ENCODE results near the gene TAS2R43.
"Not testable (repeated sequence)": the region's sequence is repeated elsewhere in the genome, so short reads cannot be mapped to it uniquely, and the experiment has no call there.

The TAS2R43 gene, protein sequence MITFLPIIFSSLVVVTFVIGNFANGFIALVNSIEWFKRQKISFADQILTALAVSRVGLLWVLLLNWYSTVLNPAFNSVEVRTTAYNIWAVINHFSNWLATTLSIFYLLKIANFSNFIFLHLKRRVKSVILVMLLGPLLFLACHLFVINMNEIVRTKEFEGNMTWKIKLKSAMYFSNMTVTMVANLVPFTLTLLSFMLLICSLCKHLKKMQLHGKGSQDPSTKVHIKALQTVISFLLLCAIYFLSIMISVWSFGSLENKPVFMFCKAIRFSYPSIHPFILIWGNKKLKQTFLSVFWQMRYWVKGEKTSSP

DNA sequence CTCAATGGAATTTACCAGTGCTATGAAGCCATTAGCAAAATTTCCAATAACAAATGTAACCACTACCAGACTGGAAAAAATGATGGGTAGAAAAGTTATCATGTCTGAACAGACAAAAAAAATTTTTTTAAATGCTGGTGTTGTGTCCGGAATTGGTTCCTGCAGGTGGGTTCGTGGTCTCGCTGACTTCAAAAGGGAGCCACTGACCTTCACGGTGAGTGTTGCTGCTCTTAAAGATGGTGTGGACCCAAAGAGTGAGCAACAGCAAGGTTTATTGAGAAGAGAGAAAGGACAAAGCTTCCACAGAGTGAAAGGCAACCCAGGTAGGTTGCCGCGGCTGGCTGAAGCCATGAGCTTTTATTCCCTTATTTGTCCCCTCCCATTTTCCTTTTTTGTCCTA, at the start of gene TAS2R43:
Gene TAS2R43 (minus strand): TSS at position 186 of the 400 bp plus-strand sequence. CDS start 84 bp downstream, at position 102.
- no peaks in the 10 kb centered on the region for H3K4me1 Mint-ChIP-seq
- H3K9me3 Mint-ChIP-seq = no peaks in the 10 kb centered on the region
- DNase-seq = no peak
- H3K27me3 Mint-ChIP-seq = no peaks in the 10 kb centered on the region
- H3K4me3 Mint-ChIP-seq = no peak within 1 kb of the TSS
- H3K36me3 Mint-ChIP-seq = no peaks in the 10 kb centered on the region
- no peak within 1 kb of the TSS for H3K27ac Mint-ChIP-seq
- CTCF ChIA-PET = no interaction called here

DNA sequence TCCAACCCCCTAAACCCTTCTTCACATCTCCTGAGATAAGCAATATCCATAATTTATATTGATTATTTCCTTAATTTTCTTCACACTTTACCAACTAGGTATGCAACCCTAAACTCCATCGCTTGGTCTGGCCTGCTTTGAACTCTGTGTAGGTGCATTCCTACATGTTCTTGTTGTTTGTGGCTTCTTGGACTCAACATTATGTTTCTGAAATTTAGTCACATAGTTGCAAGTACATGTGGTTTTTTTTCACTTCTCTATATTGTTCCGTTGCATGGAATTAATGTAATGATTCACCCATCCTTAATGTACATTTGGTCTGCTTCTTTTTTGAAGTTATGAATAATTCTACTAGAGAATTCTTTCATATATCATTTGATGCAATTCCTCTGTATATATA, 44.0 kb upstream of the TAS2R43 start:
- H3K27me3 Mint-ChIP-seq = no peaks in the 10 kb centered on the region
- CTCF ChIA-PET = no interaction called here

DNA sequence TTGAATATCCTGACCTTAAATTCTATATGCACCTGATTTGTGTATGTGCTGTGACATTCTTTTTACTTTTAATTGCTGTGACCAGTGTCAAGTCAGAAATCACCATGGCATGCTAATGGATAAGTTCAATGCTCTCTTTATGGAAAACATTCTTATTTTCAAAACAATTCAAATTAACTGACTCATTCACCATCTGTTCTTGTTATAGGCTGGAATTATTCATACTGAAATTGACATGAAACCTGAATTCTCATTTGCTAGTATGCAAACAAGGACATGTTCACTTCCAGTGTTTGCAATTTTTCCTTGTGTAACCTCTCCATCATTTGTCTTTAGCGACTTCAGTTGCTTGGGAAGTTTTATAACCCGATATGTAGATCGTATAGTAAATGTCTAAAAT, 42.2 kb upstream of the TAS2R43 start, which contains the start of gene TAS2R30:
Gene TAS2R30 (minus strand): TSS at position 340 of the 400 bp plus-strand sequence. CDS start 400 bp downstream, outside the sequence.
- peaks cover 2% of the 10 kb centered on the region for H3K9me3 Mint-ChIP-seq
- no peak within 1 kb of the TSS for H3K4me3 Mint-ChIP-seq
- DNase-seq = no peak
- H3K27me3 Mint-ChIP-seq = no peaks in the 10 kb centered on the region
- H3K4me1 Mint-ChIP-seq = no peaks in the 10 kb centered on the region
- CTCF ChIA-PET = no interaction called here
- H3K36me3 Mint-ChIP-seq = peaks cover 9% of the 10 kb centered on the region
- H3K27ac Mint-ChIP-seq = no peak within 1 kb of the TSS

More for the DNA sequence above, 44.0 kb upstream of the TAS2R43 start:
- Mint-ChIP-seq H3K36me3 (peaks cover 15% of the 10 kb centered on the region), H3K4me3 (no peak overlapping the region), H3K27ac (no peak overlapping the region), H3K9me3 (no peaks in the 10 kb centered on the region), H3K4me1 (no peaks in the 10 kb centered on the region)
- DNase-seq = no peak

DNA sequence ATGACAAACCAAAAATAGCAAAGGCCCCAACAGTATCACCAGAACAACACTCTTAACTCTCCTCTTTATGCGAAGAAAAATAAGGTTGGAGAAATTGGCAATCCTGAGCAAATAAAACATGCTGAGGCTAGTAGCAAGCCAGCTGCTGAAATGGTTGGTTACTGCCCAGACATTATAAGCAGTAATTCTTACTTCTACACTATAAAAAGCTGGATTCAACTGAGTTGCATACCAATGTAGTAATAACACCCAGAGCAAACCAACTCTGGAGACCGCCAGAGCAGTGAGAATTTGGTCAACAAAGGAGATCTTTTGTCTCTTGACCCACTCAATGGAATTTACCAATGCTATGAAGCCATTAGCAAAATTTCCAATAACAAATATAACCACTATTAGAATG, 41.7 kb upstream of the TAS2R43 start:
- Mint-ChIP-seq H3K4me3 (no peak overlapping the region), H3K36me3 (peaks cover 12% of the 10 kb centered on the region), H3K27ac (no peak overlapping the region), H3K9me3 (peaks cover 2% of the 10 kb centered on the region), H3K27me3 (no peaks in the 10 kb centered on the region), H3K4me1 (no peaks in the 10 kb centered on the region)
- no peak for DNase-seq
- CTCF ChIA-PET = no interaction called here

DNA sequence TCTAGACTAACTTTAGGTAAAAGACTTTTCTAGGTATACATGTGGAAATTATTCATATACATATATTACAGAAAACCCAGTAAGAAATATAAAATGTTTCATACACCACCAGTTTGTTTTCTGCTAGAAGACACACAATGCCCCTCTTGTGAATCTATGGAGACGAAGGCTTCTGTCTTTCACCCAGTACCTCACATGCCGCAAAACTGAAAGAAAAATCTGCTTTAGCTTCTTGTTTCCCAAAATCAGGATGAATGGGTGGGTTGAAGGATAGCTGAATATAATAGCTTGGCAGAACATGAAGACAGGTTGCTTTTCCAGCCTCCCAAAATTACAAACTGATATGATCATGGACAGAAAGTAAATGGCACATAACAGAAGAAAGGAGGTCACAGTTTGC, 41.0 kb upstream of the TAS2R43 start:
- H3K4me3 Mint-ChIP-seq = no peak overlapping the region
- CTCF ChIA-PET = no interaction called here
- H3K36me3 Mint-ChIP-seq = peaks cover 14% of the 10 kb centered on the region
- H3K9me3 Mint-ChIP-seq = peaks cover 2% of the 10 kb centered on the region
- no peak overlapping the region for H3K27ac Mint-ChIP-seq
- H3K27me3 Mint-ChIP-seq = no peaks in the 10 kb centered on the region
- H3K4me1 Mint-ChIP-seq = no peaks in the 10 kb centered on the region
- DNase-seq = no peak

DNA sequence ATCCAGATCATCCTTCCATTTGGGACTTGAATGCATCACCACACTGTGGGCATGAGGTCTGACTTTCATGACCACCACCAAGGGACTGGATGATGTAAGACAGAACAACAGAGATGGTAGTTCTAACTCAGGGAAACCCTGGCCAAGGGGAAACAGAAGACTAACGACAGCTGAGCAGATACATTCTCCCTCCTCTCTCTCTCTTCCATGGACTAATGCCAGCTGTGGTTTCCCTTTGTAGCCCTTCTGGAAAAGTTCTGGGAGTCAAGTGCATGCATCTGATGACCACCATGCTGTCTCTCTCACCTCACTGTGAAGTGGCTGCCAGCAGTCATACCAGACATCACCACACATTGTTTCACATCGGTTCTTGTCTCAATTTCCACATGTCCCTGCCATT, 38.9 kb upstream of the TAS2R43 start:
- no peak overlapping the region for H3K27ac Mint-ChIP-seq
- no peaks in the 10 kb centered on the region for H3K4me1 Mint-ChIP-seq
- peaks cover 2% of the 10 kb centered on the region for H3K9me3 Mint-ChIP-seq
- peaks cover 21% of the 10 kb centered on the region for H3K36me3 Mint-ChIP-seq
- CTCF ChIA-PET = no interaction called here
- H3K4me3 Mint-ChIP-seq = no peak overlapping the region
- DNase-seq = no peak
- no peaks in the 10 kb centered on the region for H3K27me3 Mint-ChIP-seq

DNA sequence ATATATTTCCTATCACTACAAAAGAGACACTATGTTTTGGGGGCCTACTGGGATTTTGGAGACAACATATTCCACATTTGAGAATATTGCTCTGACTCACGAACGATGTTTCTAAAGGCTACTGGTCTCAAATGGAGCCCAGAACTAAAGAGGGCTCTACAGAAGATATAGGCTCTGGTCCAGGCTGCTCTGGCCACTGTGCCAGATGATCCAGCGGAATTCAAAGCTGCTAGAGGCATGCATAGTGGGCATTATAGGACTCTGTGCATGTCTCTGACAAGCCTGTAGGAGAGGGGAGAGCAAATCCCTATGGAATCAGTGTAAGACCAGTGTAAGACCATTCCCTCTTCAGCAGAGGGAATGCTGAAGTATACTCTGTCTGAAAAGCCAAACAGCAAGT, 38.3 kb upstream of the TAS2R43 start:
- H3K4me1 Mint-ChIP-seq = no peaks in the 10 kb centered on the region
- no peaks in the 10 kb centered on the region for H3K27me3 Mint-ChIP-seq
- H3K27ac Mint-ChIP-seq = no peak overlapping the region
- H3K36me3 Mint-ChIP-seq = peaks cover 20% of the 10 kb centered on the region
- H3K4me3 Mint-ChIP-seq = no peak overlapping the region
- CTCF ChIA-PET = no interaction called here
- peaks cover 2% of the 10 kb centered on the region for H3K9me3 Mint-ChIP-seq
- DNase-seq = no peak

DNA sequence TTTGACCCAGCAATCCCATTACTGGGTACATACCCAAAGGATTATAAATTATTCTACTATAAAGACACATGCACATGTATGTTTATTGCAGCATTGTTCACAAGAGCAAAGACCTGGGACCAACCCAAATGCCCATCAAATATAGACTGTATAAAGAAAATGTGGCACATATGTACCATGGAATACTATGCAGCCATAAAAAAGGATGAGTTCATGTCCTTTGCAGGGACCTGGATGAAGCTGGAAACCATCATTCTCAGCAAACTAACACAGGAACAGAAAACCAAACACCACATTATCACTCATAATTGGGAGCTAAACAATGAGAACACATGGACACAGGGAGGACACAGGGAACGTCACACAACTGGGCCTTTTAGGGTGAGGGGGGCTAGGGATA, 22.0 kb upstream of the TAS2R43 start:
- Mint-ChIP-seq H3K9me3 (peaks cover 57% of the 10 kb centered on the region), H3K36me3 (peaks cover 74% of the 10 kb centered on the region)
- H3K4me3 Mint-ChIP-seq, CTCF ChIA-PET, H3K27me3 Mint-ChIP-seq, DNase-seq, H3K27ac Mint-ChIP-seq, H3K4me1 Mint-ChIP-seq: not testable (repeated sequence)

DNA sequence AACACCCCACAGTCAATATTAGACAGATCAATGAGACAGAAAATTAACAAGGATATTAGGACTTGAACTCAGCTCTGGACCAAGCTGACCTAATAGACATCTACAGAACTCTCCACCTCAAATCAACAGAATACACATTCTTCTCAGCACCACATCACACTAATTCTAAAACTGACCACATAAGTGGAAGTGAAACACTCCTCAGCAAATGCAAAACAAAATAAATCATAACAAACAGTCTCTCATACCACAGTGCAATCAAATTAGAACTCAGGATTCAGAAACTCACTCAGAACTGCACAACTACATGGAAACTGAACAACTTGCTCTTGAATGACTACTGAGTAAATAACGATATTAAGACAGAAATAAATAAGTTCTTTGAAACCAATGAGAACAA, 19.1 kb upstream of the TAS2R43 start:
- peaks cover 18% of the 10 kb centered on the region for H3K4me1 Mint-ChIP-seq
- H3K27ac Mint-ChIP-seq, H3K4me3 Mint-ChIP-seq, DNase-seq, H3K27me3 Mint-ChIP-seq, CTCF ChIA-PET: not testable (repeated sequence)
- H3K9me3 Mint-ChIP-seq = peaks cover 63% of the 10 kb centered on the region
- H3K36me3 Mint-ChIP-seq = peaks cover 79% of the 10 kb centered on the region

DNA sequence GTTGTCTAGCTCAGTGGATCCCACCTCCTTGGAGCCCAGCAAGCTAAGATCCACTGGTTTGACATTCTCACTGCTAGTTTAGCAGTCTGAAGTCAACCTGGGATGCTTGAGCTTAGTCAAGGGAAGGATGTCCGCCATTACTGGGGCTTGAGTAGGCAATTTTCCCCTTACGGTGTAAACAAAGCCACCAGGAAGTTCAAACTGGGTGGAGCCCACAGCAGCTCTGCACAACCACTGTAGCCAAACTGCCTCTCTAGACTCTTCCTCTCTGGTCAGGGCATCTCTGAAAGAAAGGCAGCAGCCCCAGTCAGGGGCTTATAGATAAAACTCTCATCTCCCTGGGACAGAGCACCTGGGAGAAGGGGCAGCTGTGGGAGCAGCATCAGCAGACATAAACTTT, 16.7 kb upstream of the TAS2R43 start:
- H3K4me3 Mint-ChIP-seq = no peak overlapping the region
- DNase-seq = no peak
- CTCF ChIA-PET = no interaction called here
- no peaks in the 10 kb centered on the region for H3K27me3 Mint-ChIP-seq
- H3K27ac Mint-ChIP-seq = peak overlapping the region; percentile 83
- H3K4me1 Mint-ChIP-seq = peaks cover 18% of the 10 kb centered on the region
- H3K36me3 Mint-ChIP-seq = peaks cover 69% of the 10 kb centered on the region
- peaks cover 56% of the 10 kb centered on the region for H3K9me3 Mint-ChIP-seq

DNA sequence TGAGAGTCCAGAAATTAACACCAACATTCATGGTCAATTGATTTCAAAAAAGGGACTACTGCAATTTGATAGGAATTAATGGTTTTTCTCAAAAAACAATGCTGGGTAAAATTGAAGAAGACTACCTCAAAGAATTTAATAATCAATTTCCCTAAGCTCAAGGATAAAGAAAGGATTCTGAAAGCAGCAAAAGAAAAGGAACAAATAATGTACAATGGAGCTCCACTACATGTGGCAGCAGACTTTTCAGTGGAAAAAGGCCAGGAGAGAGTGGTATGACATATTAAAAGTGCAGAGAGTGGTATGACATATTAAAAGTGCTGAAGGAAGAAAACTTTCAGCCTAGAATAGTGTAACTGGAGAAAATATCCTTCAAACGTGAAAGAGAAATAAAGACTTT, 15.6 kb upstream of the TAS2R43 start:
- Mint-ChIP-seq H3K27ac (no peak overlapping the region), H3K4me3 (no peak overlapping the region), H3K27me3 (no peaks in the 10 kb centered on the region), H3K36me3 (peaks cover 71% of the 10 kb centered on the region), H3K4me1 (peaks cover 18% of the 10 kb centered on the region), H3K9me3 (peaks cover 52% of the 10 kb centered on the region)
- DNase-seq = no peak
- CTCF ChIA-PET = no interaction called here

DNA sequence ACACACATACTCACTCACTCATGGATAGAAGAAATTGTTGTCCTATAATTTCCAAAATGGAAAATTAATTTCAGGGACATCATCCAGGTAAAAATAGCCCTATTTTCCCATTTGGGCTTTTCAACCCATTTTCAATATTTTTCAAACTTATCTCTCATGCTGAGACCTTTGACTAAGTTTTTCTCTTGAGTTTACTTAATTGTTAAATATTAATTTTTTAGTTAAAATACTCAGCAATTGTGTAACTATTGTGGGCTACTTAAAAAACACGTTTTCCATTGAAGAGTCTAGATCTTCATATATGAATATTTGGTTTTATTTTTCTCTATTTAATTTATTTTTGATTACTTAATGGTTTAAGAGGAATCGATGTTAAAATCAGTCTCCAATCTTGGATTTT, 14.2 kb upstream of the TAS2R43 start:
- no peak for DNase-seq
- Mint-ChIP-seq H3K9me3 (peaks cover 39% of the 10 kb centered on the region), H3K4me3 (no peak overlapping the region), H3K27ac (no peak overlapping the region), H3K4me1 (peaks cover 18% of the 10 kb centered on the region), H3K36me3 (peaks cover 61% of the 10 kb centered on the region), H3K27me3 (no peaks in the 10 kb centered on the region)
- CTCF ChIA-PET = no interaction called here

DNA sequence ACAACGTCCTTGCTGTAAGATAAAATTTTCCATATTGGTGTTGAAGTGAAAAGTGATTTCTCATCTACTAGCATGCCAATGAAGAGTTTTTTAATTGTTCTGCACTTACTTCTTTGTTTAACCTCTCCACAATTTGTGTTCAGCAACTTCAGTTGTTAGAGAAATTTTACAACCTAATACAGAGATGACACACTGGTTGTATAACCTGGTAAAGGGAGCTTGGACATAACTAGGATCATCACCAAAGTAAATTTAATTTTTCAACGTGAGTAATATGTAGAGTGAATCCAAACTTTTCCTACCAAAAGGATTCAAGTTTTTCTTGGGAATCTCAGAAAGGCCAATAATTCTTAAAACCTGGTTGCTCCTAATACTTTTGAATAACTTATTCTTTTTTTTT, 13.4 kb upstream of the TAS2R43 start:
- no peak for DNase-seq
- peaks cover 32% of the 10 kb centered on the region for H3K9me3 Mint-ChIP-seq
- no peak overlapping the region for H3K4me3 Mint-ChIP-seq
- no peak overlapping the region for H3K27ac Mint-ChIP-seq
- CTCF ChIA-PET = no interaction called here
- no peaks in the 10 kb centered on the region for H3K27me3 Mint-ChIP-seq
- peaks cover 56% of the 10 kb centered on the region for H3K36me3 Mint-ChIP-seq
- peaks cover 15% of the 10 kb centered on the region for H3K4me1 Mint-ChIP-seq

DNA sequence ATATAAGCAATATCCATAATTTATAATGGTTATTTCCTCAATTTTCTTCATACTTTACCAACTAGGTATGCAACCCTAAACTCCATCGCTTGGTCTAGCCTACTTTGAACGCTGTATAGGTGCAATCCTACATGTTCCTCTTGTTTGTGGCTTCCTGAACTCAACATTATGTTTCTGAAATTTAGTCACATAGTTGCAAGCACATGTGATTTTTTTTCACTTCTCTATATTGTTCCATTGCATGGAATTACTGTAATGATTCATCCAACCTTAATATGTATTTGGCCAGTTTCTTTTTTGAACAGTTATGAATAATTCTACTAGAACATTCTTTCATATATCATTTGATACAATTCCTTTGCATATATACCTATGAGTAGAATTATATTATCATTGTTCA, 2.8 kb upstream of the TAS2R43 start:
- not testable (repeated sequence) for H3K4me3 Mint-ChIP-seq, H3K36me3 Mint-ChIP-seq

DNA sequence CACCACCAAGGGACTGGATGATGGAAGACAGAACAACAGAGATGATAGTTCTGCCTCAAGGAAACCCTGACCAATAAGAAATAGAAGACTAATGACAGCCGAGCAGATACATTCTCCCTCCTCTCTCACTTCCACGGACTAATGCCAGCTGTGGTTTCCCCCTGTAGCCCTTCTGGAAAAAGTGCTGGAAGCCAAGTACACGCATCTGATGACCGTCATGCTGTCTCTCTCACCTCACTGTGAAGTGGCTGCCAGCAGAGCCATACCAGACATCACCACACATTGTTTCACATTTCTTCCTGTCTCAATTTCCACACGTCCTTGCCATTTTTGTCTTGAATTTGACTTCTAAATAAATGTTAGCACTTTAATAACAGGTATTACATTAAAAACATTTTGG, 2.9 kb downstream of the TAS2R43 start:
- no peak for DNase-seq
- CTCF ChIA-PET = no interaction called here
- H3K36me3 Mint-ChIP-seq = peaks cover 3% of the 10 kb centered on the region

More for the DNA sequence above, 2.8 kb upstream of the TAS2R43 start:
- CTCF ChIA-PET, H3K27me3 Mint-ChIP-seq, DNase-seq, H3K9me3 Mint-ChIP-seq, H3K27ac Mint-ChIP-seq, H3K4me1 Mint-ChIP-seq: not testable (repeated sequence)

More for the DNA sequence above, 2.9 kb downstream of the TAS2R43 start:
- Mint-ChIP-seq H3K27me3 (no peaks in the 10 kb centered on the region), H3K9me3 (peaks cover 1% of the 10 kb centered on the region), H3K4me1 (no peaks in the 10 kb centered on the region), H3K4me3 (no peak overlapping the region), H3K27ac (no peak overlapping the region)

All from activated naive CD4-positive, alpha-beta T cell treated with anti-CD3 and anti-CD28 coated beads, Interleukin-2, amount 10 ng/mL, durations not matched to agents 7 days and 5 days (primary cell).